NCI-H526 (cell line): Measurements from ENCODE around the gene ADGRE3.
A peak's percentile ranks its signal among the peaks of the same experiment; 100 is the strongest.
"Not testable (repeated sequence)": the region's sequence is repeated elsewhere in the genome, so short reads cannot be mapped to it uniquely, and the experiment has no call there.

Source experiments
- DNase-seq, 2 experiments: peaks; one replicate each; lab custom pipeline; 2025; lab: John Stamatoyannopoulos, UW

Gene ADGRE3

GRCh38 chr19:14661372-14661924, 13.2 kb downstream of the ADGRE3 start:
- no peak for DNase-seq

- DNase-seq: no peak
These were observed 14.7 kb downstream of the ADGRE3 start for GRCh38 chr19:14659874-14660489.

- DNase-seq: no peak
These were observed 18.9 kb downstream of the ADGRE3 start for GRCh38 chr19:14655726-14656125.

- DNase-seq: no peak
These were observed 19.7 kb downstream of the ADGRE3 start for GRCh38 chr19:14654786-14655560.

- DNase-seq: no peak
These were observed 24.5 kb downstream of the ADGRE3 start for GRCh38 chr19:14650161-14650560.

GRCh38 chr19:14649020-14649419, 25.6 kb downstream of the ADGRE3 start:
- no peak for DNase-seq

- DNase-seq: no peak
These were observed 26.1 kb downstream of the ADGRE3 start for GRCh38 chr19:14648506-14648905.

GRCh38 chr19:14639536-14640277, 34.9 kb downstream of the ADGRE3 start:
- no peak for DNase-seq

GRCh38 chr19:14632286-14632685, 42.4 kb downstream of the ADGRE3 start:
- DNase-seq: peak; percentile 2 to 36

GRCh38 chr19:14629557-14629956, 45.1 kb downstream of the ADGRE3 start:
- DNase-seq: no peak

- DNase-seq: not testable (repeated sequence)
These were observed 50.2 kb downstream of the ADGRE3 start for GRCh38 chr19:14624491-14624890.

- DNase-seq: no peak
These were observed 55.2 kb downstream of the ADGRE3 start for GRCh38 chr19:14619404-14619803.

GRCh38 chr19:14616407-14616806, 58.2 kb downstream of the ADGRE3 start:
- DNase-seq: no peak

GRCh38 chr19:14615623-14616022, 59.0 kb downstream of the ADGRE3 start:
- DNase-seq: no peak

GRCh38 chr19:14614099-14614412, 60.6 kb downstream of the ADGRE3 start:
- DNase-seq: no peak

- DNase-seq: not testable (repeated sequence)
These were observed 61.1 kb downstream of the ADGRE3 start for GRCh38 chr19:14613399-14614098.

GRCh38 chr19:14612657-14613056, 62.0 kb downstream of the ADGRE3 start:
- no peak for DNase-seq

GRCh38 chr19:14612242-14612641, 62.4 kb downstream of the ADGRE3 start:
- DNase-seq: not testable (repeated sequence)

GRCh38 chr19:14611051-14611450, 63.6 kb downstream of the ADGRE3 start:
- DNase-seq: no peak

GRCh38 chr19:14606627-14607026, 68.0 kb downstream of the ADGRE3 start:
- DNase-seq: no peak

GRCh38 chr19:14603990-14604387, 70.7 kb downstream of the ADGRE3 start:
- DNase-seq: no peak

GRCh38 chr19:14599548-14600147, 75.0 kb downstream of the ADGRE3 start:
- no peak for DNase-seq
